H1 (cell line): ENCODE measurements around the gene WNT9B. TPM values are rescaled to one million over a fixed set of nuclear protein-coding genes. Genes with fewer than 3 reads are reported as not detected.

Source experiments
- CTCF ChIA-PET: fragments of 300-600 bp; sonication (Branson Sonifier 250); formaldehyde crosslinking; loops from one replicate; lab custom pipeline; 2021; ENCODE audit not compliant: partially characterized antibody; lab: Charles Lee
- POLR2A ChIA-PET: fragments of 300-600 bp; sonication (Branson Sonifier 250); formaldehyde crosslinking; loops from one replicate; lab custom pipeline; 2021; ENCODE audit warnings: inconsistent platforms; ENCODE audit not compliant: partially characterized antibody; lab: Charles Lee
- DNase-seq, 2 experiments: peaks; one replicate each; pipeline versions ENCODE4 v3.0.0 to v3.0.0-alpha.2; 2010 to 2022; ENCODE audit warnings: low spot score in 2 of 2, low read depth in 1 of 2, mixed read lengths in 1 of 2
- FAIRE-seq: peaks from 2 replicates; lab custom pipeline; 2011; peaks lifted over from hg19 to GRCh38; lab: Jason Lieb, UNC
- H2AFZ ChIP-seq: 2 replicates; pipeline ENCODE4 v1.8.1; 2012; ENCODE audit warnings: low read length, inconsistent platforms
- H2AK5ac ChIP-seq: 2 replicates; pipeline ENCODE4 v1.6.1; 2013; ENCODE audit warnings: low read depth, low read length
- H2BK120ac ChIP-seq: replicated peaks from 2 replicates; pipeline ENCODE3; 2013; ENCODE audit warnings: low read depth, low read length, inconsistent platforms
- H2BK12ac ChIP-seq: 2 replicates; pipeline ENCODE4 v1.6.1; 2013; ENCODE audit warnings: low read depth, low read length
- H2BK15ac ChIP-seq: 2 replicates; pipeline ENCODE4 v1.6.1; 2013; ENCODE audit warnings: low read length
- H2BK20ac ChIP-seq: 2 replicates; pipeline ENCODE4 v1.6.1; 2013; ENCODE audit warnings: low read length
- H2BK5ac ChIP-seq: 2 replicates; pipeline ENCODE4 v1.6.1; 2013; ENCODE audit warnings: low read depth, low read length
- H3K14ac ChIP-seq: 2 replicates; pipeline ENCODE4 v1.6.1; 2013; ENCODE audit warnings: inconsistent platforms; ENCODE audit not compliant: insufficient read length
- H3K18ac ChIP-seq: 2 replicates; pipeline ENCODE4 v1.6.1; 2013; ENCODE audit warnings: low read length; ENCODE audit errors: extremely low read depth
- H3K23ac ChIP-seq: 2 replicates; pipeline ENCODE4 v1.6.1; 2013; ENCODE audit warnings: inconsistent platforms; ENCODE audit not compliant: insufficient read length
- H3K23me2 ChIP-seq: 2 replicates; pipeline ENCODE4 v1.6.1; 2013; ENCODE audit warnings: low read depth, low read length
- H3K27ac ChIP-seq: 2 replicates; pipeline ENCODE4 v1.6.1; 2011; ENCODE audit warnings: low read depth, low read length, inconsistent platforms
- H3K27me3 ChIP-seq, 4 experiments: replicated peaks in 1 of 4; 1 replicate in 1 of 4; 2 replicates in 3 of 4; pipeline versions ENCODE4 v1.6.1 to v1.8.1; 2011 to 2013; ENCODE audit warnings: low read length in 3 of 4, mild to moderate bottlenecking in 3 of 4, inconsistent platforms in 2 of 4, mixed read lengths in 2 of 4, moderate library complexity in 1 of 4; ENCODE audit not compliant: control insufficient read depth in 3 of 4, insufficient read depth in 3 of 4; ENCODE audit errors: extremely low read depth in 1 of 4
- H3K36me3 ChIP-seq, 4 experiments: 2 replicates each; pipeline versions ENCODE4 v1.6.1 to v1.8.1; 2011 to 2013; ENCODE audit warnings: mild to moderate bottlenecking in 4 of 4, low read length in 3 of 4, moderate library complexity in 2 of 4, control low read depth in 1 of 4, inconsistent platforms in 1 of 4; ENCODE audit not compliant: insufficient read depth in 4 of 4, control insufficient read depth in 2 of 4
- H3K4ac ChIP-seq: replicated peaks from 2 replicates; pipeline ENCODE3; 2013; ENCODE audit warnings: low read length, low read depth, mixed read lengths, inconsistent platforms; ENCODE audit not compliant: insufficient read length
- H3K4me1 ChIP-seq, 4 experiments: replicated peaks in 1 of 4; 1 replicate in 1 of 4; 2 replicates in 3 of 4; pipeline versions ENCODE4 v1.6.1 to v1.8.1; 2011 to 2013; ENCODE audit warnings: low read length in 3 of 4, inconsistent platforms in 2 of 4, mixed read lengths in 1 of 4; ENCODE audit not compliant: insufficient read depth in 4 of 4, control insufficient read depth in 3 of 4
- H3K4me2 ChIP-seq, 2 experiments: 2 replicates each; pipeline versions ENCODE4 v1.6.1 to v1.8.1; 2011 to 2013; ENCODE audit warnings: low read depth in 2 of 2, low read length in 2 of 2, control low read depth in 1 of 2, inconsistent platforms in 1 of 2, mild to moderate bottlenecking in 1 of 2; ENCODE audit not compliant: insufficient read depth in 1 of 2
- H3K4me3 ChIP-seq, 4 experiments: fragments of 200-600, 300-600 bp in 1 of 4; sonication (generic), shearing (Covaris generic), sonication (Bioruptor Twin) in 1 of 4; 2 replicates each; pipeline versions ENCODE4 v1.5.1 to v1.8.1; 2011 to 2016; ENCODE audit warnings: low read length in 4 of 4, low read depth in 3 of 4, control low read depth in 2 of 4, inconsistent platforms in 2 of 4, mild to moderate bottlenecking in 2 of 4, mixed read lengths in 1 of 4, moderate library complexity in 1 of 4; ENCODE audit not compliant: insufficient read depth in 2 of 4; ENCODE audit errors: extremely low read depth in 1 of 4
- H3K56ac ChIP-seq: replicated peaks from 2 replicates; pipeline ENCODE3; 2013; ENCODE audit warnings: low read depth, mild to moderate bottlenecking, mixed read lengths, low read length, inconsistent platforms; ENCODE audit not compliant: insufficient read length
- H3K79me1 ChIP-seq: 2 replicates; pipeline ENCODE4 v1.6.1; 2013; ENCODE audit warnings: low read depth, low read length, control low read depth
- H3K79me2 ChIP-seq, 2 experiments: 2 replicates each; pipeline versions ENCODE4 v1.6.1 to v1.8.1; 2012 to 2013; ENCODE audit warnings: low read length in 2 of 2, mild to moderate bottlenecking in 2 of 2, inconsistent platforms in 1 of 2; ENCODE audit not compliant: insufficient read depth in 2 of 2, control insufficient read depth in 1 of 2
- H3K9ac ChIP-seq, 4 experiments: replicated peaks in 1 of 4; 1 replicate in 1 of 4; 2 replicates in 3 of 4; pipeline versions ENCODE4 v1.6.1 to v1.8.1; 2011 to 2013; ENCODE audit warnings: low read depth in 3 of 4, low read length in 3 of 4, control low read depth in 2 of 4, mild to moderate bottlenecking in 2 of 4, moderate library complexity in 2 of 4, inconsistent platforms in 1 of 4; ENCODE audit errors: extremely low read depth in 1 of 4
- H3K9me3 ChIP-seq, 2 experiments: 2 replicates each; pipeline versions ENCODE4 v1.6.1 to v1.8.1; 2012 to 2013; ENCODE audit warnings: mild to moderate bottlenecking in 2 of 2, moderate library complexity in 2 of 2, control low read depth in 1 of 2, inconsistent platforms in 1 of 2, low read depth in 1 of 2, low read length in 1 of 2, mixed read lengths in 1 of 2; ENCODE audit not compliant: insufficient read depth in 2 of 2
- H4K20me1 ChIP-seq, 2 experiments: replicated peaks in 1 of 2; 2 replicates each; pipeline versions ENCODE3 to v1.8.1; 2011 to 2013; ENCODE audit warnings: inconsistent platforms in 2 of 2, low read length in 2 of 2, mild to moderate bottlenecking in 1 of 2; ENCODE audit not compliant: insufficient read depth in 2 of 2, control insufficient read depth in 1 of 2
- H4K5ac ChIP-seq: 2 replicates; pipeline ENCODE4 v1.6.1; 2013; ENCODE audit warnings: low read length, low read depth, mixed read lengths, inconsistent platforms; ENCODE audit not compliant: insufficient read length
- H4K8ac ChIP-seq: 2 replicates; pipeline ENCODE4 v1.8.0; 2013; ENCODE audit warnings: mild to moderate bottlenecking, moderate library complexity, low read length, inconsistent platforms; ENCODE audit not compliant: insufficient read depth; ENCODE audit errors: extremely low read depth
- H4K91ac ChIP-seq: replicated peaks from 2 replicates; pipeline ENCODE3; 2013; ENCODE audit warnings: low read length, mixed read lengths, inconsistent platforms; ENCODE audit not compliant: insufficient read length
- JUND ChIP-seq: IDR thresholded peaks from 2 replicates; pipeline ENCODE4 v1.6.1; 2011; ENCODE audit warnings: mild to moderate bottlenecking, improper control_type of control experiment, low read length
- KDM4A ChIP-seq: IDR thresholded peaks from one replicate; pipeline ENCODE4 v1.7.1; 2012; ENCODE audit warnings: low read depth, mild to moderate bottlenecking, moderate library complexity, low read length, inconsistent platforms; ENCODE audit not compliant: severe bottlenecking
- MAX ChIP-seq: IDR thresholded peaks from 2 replicates; pipeline ENCODE4 v1.6.1; 2012; ENCODE audit warnings: inconsistent platforms
- WGBS, 2 experiments: shearing (Covaris generic) in 1 of 2; methylation state at CpG; one replicate each; pipeline versions ENCODE4 v1.1.6 to v1.1.7; 2013 to 2015; ENCODE audit warnings: low lambda C conversion rate in 2 of 2, mixed read lengths in 2 of 2, inconsistent platforms in 1 of 2, low coverage in 1 of 2, missing lambda C conversion rate in 1 of 2; ENCODE audit not compliant: insufficient replicate concordance in 2 of 2, insufficient coverage in 1 of 2, insufficient read length in 1 of 2; ENCODE audit errors: extremely low coverage in 1 of 2, missing lambda C conversion rate in 1 of 2; 5-methylcytosine and 5-hydroxymethylcytosine counted together
- polyA plus RNA-seq, 7 experiments: library from polyadenylated mRNA; depleted of rRNA in 3 of 7; stranded (reverse) in 5 of 7; unstranded in 2 of 7; fragments of >200 nt in 5 of 7; fragments of 200-250 nt in 2 of 7; gene quantifications; 1 replicate in 5 of 7; 2 replicates in 1 of 7; 4 replicates in 1 of 7; pipeline versions ENCODE4 v1.2.1 to v1.2.3, GENCODE V29; 2011 to 2013; ENCODE audit warnings: missing spikeins in 2 of 7, mixed read lengths in 2 of 7
- total RNA-seq: library from RNA; stranded (reverse); fragmentation: NEBNext Ultra II Directional; extraction: Animal tissue kit (Norgen Biotek cat#: 25700); gene quantifications from 2 replicates; pipeline ENCODE4 v1.2.1, GENCODE V29; 2021

The WNT9B gene
- total and polyA plus RNA-seq, 2 of the 8 experiments (the other 6 are each of a cell fraction or from before 2014, with no cell fraction given): 0.21 TPM; not detected in 1

GRCh38 chr17:46916211-46916610, 64.8 kb downstream of the WNT9B start:
- no peaks in the 10 kb centered on the region for H3K27me3 ChIP-seq
- H2BK5ac ChIP-seq: no peak overlapping the region
- ChIA-PET POLR2A (no interaction called here), CTCF (interaction anchor here (0.6 to 1.4 kb wide), 3 partner anchors 73 to 314 kb away, joined by 3 to 4 read pairs (median 3); no protein-coding TSS in a partner anchor)
- H3K4me1 ChIP-seq: peaks cover 0 to 2% (median 0%) of the 10 kb centered on the region in 4 experiments; a peak in 1 of 7 replicates
- no peak overlapping the region for H3K4ac ChIP-seq
- no peak overlapping the region for H3K9ac ChIP-seq
- H2BK15ac ChIP-seq: no peak overlapping the region
- no peak overlapping the region for H4K5ac ChIP-seq
- DNase-seq (no peak), FAIRE-seq (no peak)
- no peak overlapping the region for H3K4me2 ChIP-seq
- H3K79me2 ChIP-seq: no peaks in the 10 kb centered on the region
- H4K91ac ChIP-seq: no peak overlapping the region
- H2BK120ac ChIP-seq: no peak overlapping the region
- no peaks in the 10 kb centered on the region for H3K23me2 ChIP-seq
- no peak overlapping the region for H3K27ac ChIP-seq
- no peaks in the 10 kb centered on the region for H3K36me3 ChIP-seq
- no peak overlapping the region for H3K4me3 ChIP-seq
- no peak overlapping the region for H2AK5ac ChIP-seq
- no peak overlapping the region for H3K23ac ChIP-seq
- H2BK20ac ChIP-seq: no peak overlapping the region
- no peak overlapping the region for H3K56ac ChIP-seq
- no peak overlapping the region for H3K14ac ChIP-seq
- H3K9me3 ChIP-seq: no peaks in the 10 kb centered on the region
- H4K20me1 ChIP-seq: no peaks in the 10 kb centered on the region
- no peak overlapping the region for H4K8ac ChIP-seq
- no peak overlapping the region for H2AFZ ChIP-seq
- no peaks in the 10 kb centered on the region; the same call in 1 of the 2 replicates for H3K79me1 ChIP-seq
- H2BK12ac ChIP-seq: no peak overlapping the region
- WGBS, 2 experiments: 86% methylated on average over 2 of the region's 2 CpGs; no CpG with 5 or more reads in 1 of the 2 experiments
- H3K18ac ChIP-seq: no peak overlapping the region
- TF ChIP-seq JUND (no peak), MAX (no peak), KDM4A (no peak)
